Endothelial cell of umbilical vein (primary cell): Measurements from ENCODE around the gene PCARE.

Experiments
- EZH2 ChIP-seq: IDR thresholded peaks from 2 replicates; pipeline ENCODE4 v1.6.1; 2012; ENCODE audit warnings: borderline replicate concordance, low read depth, mild to moderate bottlenecking, moderate library complexity, low read length, inconsistent platforms; ENCODE audit not compliant: severe bottlenecking
- MYC ChIP-seq: IDR thresholded peaks from one replicate; pipeline ENCODE4 v1.6.1; 2011; ENCODE audit warnings: mild to moderate bottlenecking, low read depth, low read length
- POLR2A ChIP-seq: IDR thresholded peaks from 2 replicates; pipeline ENCODE4 v1.6.1; 2012; ENCODE audit warnings: low read depth, mild to moderate bottlenecking, control low read depth, low read length
- POLR2AphosphoS5 ChIP-seq: IDR thresholded peaks from 2 replicates; pipeline ENCODE4 v1.6.1; 2012; ENCODE audit warnings: low read depth, mild to moderate bottlenecking, control low read depth, low read length, moderate library complexity; ENCODE audit not compliant: insufficient read depth
- TF ChIP-seq, protein P1 (sequence below), 2 donors: IDR thresholded peaks; 1 replicate in 1 of 2; 2 replicates in 1 of 2; pipeline ENCODE4 v1.5.1; 2011; ENCODE audit warnings: low read length in 2 of 2, mild to moderate bottlenecking in 2 of 2, moderate library complexity in 2 of 2, control low read depth in 1 of 2, inconsistent platforms in 1 of 2, low read depth in 1 of 2; ENCODE audit not compliant: insufficient read depth in 1 of 2; ENCODE audit errors: extremely low read depth in 1 of 2
- TF ChIP-seq, protein P2 (sequence below): IDR thresholded peaks from 2 replicates; pipeline ENCODE4 v1.6.1; 2011; ENCODE audit not compliant: insufficient read depth, insufficient read length

DNA sequence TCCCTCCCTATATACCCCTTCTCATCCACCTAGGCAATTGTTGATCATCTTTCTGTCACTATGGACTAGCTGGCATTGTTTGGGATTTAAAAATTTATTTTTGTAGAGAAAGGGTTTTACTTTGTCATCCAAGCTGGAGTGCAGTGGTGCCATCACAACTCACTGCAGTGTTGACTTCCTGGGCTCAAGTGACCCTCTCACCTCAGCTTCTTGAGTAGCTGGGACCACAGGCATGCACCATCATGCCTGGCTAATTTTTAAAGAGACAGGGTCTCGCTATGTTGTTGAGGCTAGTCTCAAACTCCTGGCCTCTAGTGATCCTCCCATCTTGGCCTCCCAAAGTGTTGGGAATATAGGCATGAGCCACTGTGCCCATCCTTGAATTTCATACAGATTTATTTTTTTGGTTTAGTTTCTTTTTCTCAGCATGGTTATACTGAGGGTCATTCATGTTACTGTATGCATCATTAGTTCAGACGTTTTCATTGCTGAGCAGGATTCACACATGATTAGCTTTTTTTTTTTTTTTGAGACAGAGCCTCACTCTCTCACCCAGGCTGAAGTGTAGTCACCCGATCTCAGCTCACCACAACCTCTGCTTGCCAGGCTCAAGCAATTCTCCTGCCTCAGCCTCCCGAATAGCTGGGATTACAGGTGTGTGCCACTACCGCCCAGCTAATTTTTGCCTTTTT, 8.6 kb upstream of the PCARE start:
- TF ChIP-seq, protein P1, sequence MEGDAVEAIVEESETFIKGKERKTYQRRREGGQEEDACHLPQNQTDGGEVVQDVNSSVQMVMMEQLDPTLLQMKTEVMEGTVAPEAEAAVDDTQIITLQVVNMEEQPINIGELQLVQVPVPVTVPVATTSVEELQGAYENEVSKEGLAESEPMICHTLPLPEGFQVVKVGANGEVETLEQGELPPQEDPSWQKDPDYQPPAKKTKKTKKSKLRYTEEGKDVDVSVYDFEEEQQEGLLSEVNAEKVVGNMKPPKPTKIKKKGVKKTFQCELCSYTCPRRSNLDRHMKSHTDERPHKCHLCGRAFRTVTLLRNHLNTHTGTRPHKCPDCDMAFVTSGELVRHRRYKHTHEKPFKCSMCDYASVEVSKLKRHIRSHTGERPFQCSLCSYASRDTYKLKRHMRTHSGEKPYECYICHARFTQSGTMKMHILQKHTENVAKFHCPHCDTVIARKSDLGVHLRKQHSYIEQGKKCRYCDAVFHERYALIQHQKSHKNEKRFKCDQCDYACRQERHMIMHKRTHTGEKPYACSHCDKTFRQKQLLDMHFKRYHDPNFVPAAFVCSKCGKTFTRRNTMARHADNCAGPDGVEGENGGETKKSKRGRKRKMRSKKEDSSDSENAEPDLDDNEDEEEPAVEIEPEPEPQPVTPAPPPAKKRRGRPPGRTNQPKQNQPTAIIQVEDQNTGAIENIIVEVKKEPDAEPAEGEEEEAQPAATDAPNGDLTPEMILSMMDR (IDR thresholded peaks at IDR 0.05; ENCODE audit: extremely low read depth in 1 of 2, insufficient read depth in 1 of 2, low read depth in 1 of 2, low read length in 2 of 2), result no peak
- no peak for TF ChIP-seq MYC
- no peak for TF ChIP-seq POLR2A
- no peak for TF ChIP-seq POLR2AphosphoS5
- TF ChIP-seq, protein P2, sequence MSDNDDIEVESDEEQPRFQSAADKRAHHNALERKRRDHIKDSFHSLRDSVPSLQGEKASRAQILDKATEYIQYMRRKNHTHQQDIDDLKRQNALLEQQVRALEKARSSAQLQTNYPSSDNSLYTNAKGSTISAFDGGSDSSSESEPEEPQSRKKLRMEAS, result no peak
- TF ChIP-seq EZH2, result no peak
